Peyer's patch (tissue), 4 donors: Measurements from ENCODE around the gene FGR. TPM values are rescaled to one million over a fixed set of nuclear protein-coding genes. Genes with fewer than 3 reads are reported as not detected.

ENCODE experiments used
- DNase-seq, 3 donors: peaks; one replicate each; pipeline ENCODE4 v3.0.0-alpha.2; 2017 to 2019
- H3K27ac ChIP-seq, 4 donors: fragments of 200-600 bp; sonication (generic); one replicate each; pipeline ENCODE4 v1.5.1; 2016 to 2019
- H3K27me3 ChIP-seq, 2 donors: fragments of 200-600 bp; sonication (generic); one replicate each; pipeline ENCODE4 v1.5.1; 2019
- H3K36me3 ChIP-seq, 3 donors: fragments of 200-600 bp; sonication (generic); one replicate each; pipeline ENCODE4 v1.5.1; 2016 to 2019
- H3K4me1 ChIP-seq, 4 donors: fragments of 200-600 bp; sonication (generic); one replicate each; pipeline ENCODE4 v1.5.1; 2016 to 2019
- H3K4me3 ChIP-seq, 4 donors: fragments of 200-600 bp; sonication (generic); 1 replicate in 3 of 4; 2 replicates in 1 of 4; pipeline ENCODE4 v1.5.1; 2016 to 2019; ENCODE audit warnings: mild to moderate bottlenecking in 1 of 4
- H3K9me3 ChIP-seq, 4 donors: fragments of 200-600 bp; sonication (generic); one replicate each; pipeline ENCODE4 v1.5.1; 2016 to 2019; ENCODE audit warnings: mild to moderate bottlenecking in 1 of 4
- CTCF ChIP-seq, 6 experiments: fragments of 450-650 bp in 4 of 6; fragments of 200-600 bp in 2 of 6; sonication (generic) in 1 of 6; IDR thresholded peaks; one replicate each; pipeline ENCODE4 v1.5.1; 2017 to 2019; ENCODE audit warnings: antibody characterized with exemption in 6 of 6, mild to moderate bottlenecking in 3 of 6, moderate library complexity in 1 of 6
- POLR2A ChIP-seq, 2 donors: fragments of 450-650 bp; IDR thresholded peaks; one replicate each; pipeline ENCODE4 v1.5.1; 2017; ENCODE audit warnings: antibody characterized with exemption in 2 of 2, mild to moderate bottlenecking in 2 of 2, moderate library complexity in 2 of 2
- total RNA-seq, 4 donors: library from RNA; depleted of rRNA; stranded (reverse); fragments of >200 nt; gene quantifications; one replicate each; pipeline ENCODE4 v1.1.0, GENCODE V29; 2016

The FGR gene
- total RNA-seq, 4 donors from 2014 or later, result 1.1 to 38.8 (median 4.7) TPM

GRCh38 chr1:27650171-27650538 is 15.2 kb upstream of the FGR start:
- H3K27ac ChIP-seq, result no peak overlapping the region
- H3K27me3 ChIP-seq, result no peaks in the 10 kb centered on the region
- peaks cover 0 to 13% (median 0%) of the 10 kb centered on the region in 4 donors for H3K4me1 ChIP-seq
- DNase-seq, result no peak
- H3K4me3 ChIP-seq, result no peak overlapping the region
- no peaks in the 10 kb centered on the region for H3K36me3 ChIP-seq
- H3K9me3 ChIP-seq, result no peaks in the 10 kb centered on the region
- TF ChIP-seq CTCF (IDR thresholded peaks at IDR 0.05), result no peak
- no peak for TF ChIP-seq POLR2A (IDR thresholded peaks at IDR 0.05)

DNA sequence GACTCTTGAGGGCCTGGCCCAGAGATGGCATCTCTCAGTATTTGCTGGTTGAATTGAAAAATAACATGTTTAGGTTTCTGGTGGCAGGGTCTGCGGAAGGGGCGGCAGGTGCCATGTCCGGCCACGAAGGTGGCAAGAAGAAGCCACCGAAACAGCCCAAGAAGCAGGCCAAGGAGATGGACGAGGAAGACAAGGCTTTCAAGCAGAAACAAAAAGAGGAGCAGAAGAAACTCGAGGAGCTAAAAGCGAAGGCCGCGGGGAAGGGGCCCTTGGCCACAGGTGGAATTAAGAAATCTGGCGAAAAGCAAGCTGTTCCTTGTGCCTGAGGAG is 14.3 kb upstream of the FGR start:
- Histone ChIP-seq H3K9me3 (no peaks in the 10 kb centered on the region), H3K36me3 (no peaks in the 10 kb centered on the region), H3K4me1 (peaks cover 0 to 13% (median 0%) of the 10 kb centered on the region in 4 donors), H3K27me3 (no peaks in the 10 kb centered on the region), H3K4me3 (no peak overlapping the region), H3K27ac (no peak overlapping the region)
- DNase-seq, result no peak
- no peak for TF ChIP-seq CTCF (IDR thresholded peaks at IDR 0.05)
- no peak for TF ChIP-seq POLR2A (IDR thresholded peaks at IDR 0.05)

- no peak for DNase-seq
- TF ChIP-seq CTCF (IDR thresholded peaks at IDR 0.05) (no peak), POLR2A (IDR thresholded peaks at IDR 0.05) (no peak)
- H3K4me3 ChIP-seq, result no peak overlapping the region
These were observed 13.8 kb upstream of the FGR start for GRCh38 chr1:27648602-27649305.

DNA sequence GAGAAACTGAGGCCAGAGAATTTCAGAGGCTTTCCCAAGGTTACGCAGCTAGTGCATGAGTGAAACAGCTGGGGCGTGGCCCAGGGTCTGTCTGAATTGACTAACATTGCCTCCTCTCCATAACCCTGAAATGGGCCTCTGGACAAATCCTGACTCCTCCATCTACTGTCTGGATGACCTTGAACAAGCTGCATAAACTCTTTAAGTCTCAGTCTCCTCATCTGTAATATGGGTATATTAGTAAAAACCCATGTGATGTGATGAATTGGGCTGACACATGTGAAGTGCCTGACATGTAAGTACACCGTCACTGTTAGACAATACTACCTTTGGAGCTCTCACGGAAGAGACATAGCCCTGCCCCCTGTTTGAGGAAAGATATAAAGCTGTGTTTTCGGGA is 12.3 kb upstream of the FGR start:
- H3K27me3 ChIP-seq, result no peaks in the 10 kb centered on the region
- H3K4me3 ChIP-seq, result no peak overlapping the region
- TF ChIP-seq POLR2A (IDR thresholded peaks at IDR 0.05) (no peak), CTCF (IDR thresholded peaks at IDR 0.05) (no peak)
- H3K36me3 ChIP-seq, result no peaks in the 10 kb centered on the region
- no peak overlapping the region for H3K27ac ChIP-seq
- H3K4me1 ChIP-seq, result peaks cover 0 to 16% (median 0%) of the 10 kb centered on the region in 4 donors
- no peak for DNase-seq
- no peaks in the 10 kb centered on the region for H3K9me3 ChIP-seq

More at GRCh38 chr1:27648602-27649305, 13.8 kb upstream of the FGR start:
- Histone ChIP-seq H3K9me3 (no peaks in the 10 kb centered on the region), H3K27me3 (no peaks in the 10 kb centered on the region), H3K4me1 (peaks cover 0 to 13% (median 0%) of the 10 kb centered on the region in 4 donors), H3K27ac (no peak overlapping the region), H3K36me3 (no peaks in the 10 kb centered on the region)

GRCh38 chr1:27646676-27647075 is 11.7 kb upstream of the FGR start:
- Histone ChIP-seq H3K4me1 (peaks cover 0 to 16% (median 0%) of the 10 kb centered on the region in 4 donors), H3K27ac (no peak overlapping the region), H3K36me3 (no peaks in the 10 kb centered on the region), H3K9me3 (no peaks in the 10 kb centered on the region), H3K4me3 (no peak overlapping the region), H3K27me3 (no peaks in the 10 kb centered on the region)
- TF ChIP-seq CTCF (IDR thresholded peaks at IDR 0.05), result no peak
- TF ChIP-seq POLR2A (IDR thresholded peaks at IDR 0.05), result no peak
- DNase-seq, result no peak

- Histone ChIP-seq H3K36me3 (no peaks in the 10 kb centered on the region), H3K27me3 (no peaks in the 10 kb centered on the region), H3K4me3 (no peak overlapping the region), H3K4me1 (peaks cover 0 to 11% (median 0%) of the 10 kb centered on the region in 4 donors), H3K27ac (no peak overlapping the region), H3K9me3 (no peaks in the 10 kb centered on the region)
- no peak for DNase-seq
- TF ChIP-seq CTCF (IDR thresholded peaks at IDR 0.05) (no peak), POLR2A (IDR thresholded peaks at IDR 0.05) (no peak)
These were observed 10.1 kb upstream of the FGR start for GRCh38 chr1:27645071-27645415.
